ENCODE results near the gene E4F1. TPM values are rescaled to one million over a fixed set of nuclear protein-coding genes. Genes with fewer than 3 reads are reported as not detected.

E4F1 gene
- total RNA-seq, 4 donors from 2014 or later = 24.5 to 38.4 (median 27.0) TPM

GRCh38 chr16:2179107-2179501, 44.3 kb upstream of the E4F1 start:
- no peak overlapping the region for H3K27ac ChIP-seq
- no peaks in the 10 kb centered on the region for H3K9me3 ChIP-seq
- ATAC-seq = no peak
- in situ Hi-C loops (cut with MboI; ENCODE audit: low sequenced_read_pairs in 4 of 4) (no loop called here), intact Hi-C loops (cut with DNase I; ENCODE audit: low total_unique reads) (no loop called here)
- no peaks in the 10 kb centered on the region for H3K27me3 ChIP-seq
- DNase-seq = no peak
- no peak overlapping the region for H3K4me3 ChIP-seq
- H3K36me3 ChIP-seq = peaks cover 0 to 31% of the 10 kb centered on the region in 2 donors
- no peaks in the 10 kb centered on the region for H3K4me1 ChIP-seq
- TF ChIP-seq CTCF (IDR thresholded peaks at IDR 0.05 in 4 of 5, conservative IDR thresholded peaks at IDR 0.05 in 1 of 5) (no peak), POLR2A (IDR thresholded peaks at IDR 0.05) (no peak)

GRCh38 chr16:2179576-2179975, 43.8 kb upstream of the E4F1 start:
- Histone ChIP-seq H3K36me3 (peaks cover 0 to 26% of the 10 kb centered on the region in 2 donors), H3K27me3 (no peaks in the 10 kb centered on the region), H3K9me3 (no peaks in the 10 kb centered on the region), H3K4me1 (no peaks in the 10 kb centered on the region), H3K27ac (no peak overlapping the region), H3K4me3 (no peak overlapping the region)
- ATAC-seq = no peak
- TF ChIP-seq POLR2A (IDR thresholded peaks at IDR 0.05) (no peak), CTCF (IDR thresholded peaks at IDR 0.05 in 4 of 5, conservative IDR thresholded peaks at IDR 0.05 in 1 of 5) (no peak)
- intact Hi-C loops (cut with DNase I; ENCODE audit: low total_unique reads) (no loop called here), in situ Hi-C loops (cut with MboI; ENCODE audit: low sequenced_read_pairs in 4 of 4) (no loop called here)
- no peak for DNase-seq

GRCh38 chr16:2180461-2180860, 42.9 kb upstream of the E4F1 start:
- TF ChIP-seq CTCF (IDR thresholded peaks at IDR 0.05 in 4 of 5, conservative IDR thresholded peaks at IDR 0.05 in 1 of 5) (no peak), POLR2A (IDR thresholded peaks at IDR 0.05) (no peak)
- H3K36me3 ChIP-seq = peaks cover 0 to 17% of the 10 kb centered on the region in 2 donors
- no peaks in the 10 kb centered on the region for H3K4me1 ChIP-seq
- no peaks in the 10 kb centered on the region for H3K27me3 ChIP-seq
- H3K4me3 ChIP-seq = no peak overlapping the region
- in situ Hi-C loops (cut with MboI; ENCODE audit: low sequenced_read_pairs in 4 of 4) (no loop called here), intact Hi-C loops (cut with DNase I; ENCODE audit: low total_unique reads) (no loop called here)
- DNase-seq = no peak
- no peak overlapping the region for H3K27ac ChIP-seq
- no peak for ATAC-seq
- H3K9me3 ChIP-seq = no peaks in the 10 kb centered on the region

GRCh38 chr16:2180962-2181923, 42.1 kb upstream of the E4F1 start:
- Histone ChIP-seq H3K4me1 (no peaks in the 10 kb centered on the region), H3K27me3 (no peaks in the 10 kb centered on the region), H3K36me3 (peaks cover 0 to 9% of the 10 kb centered on the region in 2 donors), H3K27ac (no peak overlapping the region), H3K9me3 (no peaks in the 10 kb centered on the region), H3K4me3 (no peak overlapping the region)
- TF ChIP-seq CTCF (IDR thresholded peaks at IDR 0.05 in 4 of 5, conservative IDR thresholded peaks at IDR 0.05 in 1 of 5) = no peak
- no peak for TF ChIP-seq POLR2A (IDR thresholded peaks at IDR 0.05)
- in situ Hi-C loops (cut with MboI; ENCODE audit: low sequenced_read_pairs in 4 of 4) = no loop called here
- ATAC-seq (no peak), DNase-seq (no peak)
- intact Hi-C loops (cut with DNase I; ENCODE audit: low total_unique reads) = no loop called here

Measured in gastrocnemius medialis (tissue), 4 donors.